HCT116 (cell line): ENCODE results near the gene ATAD1. TPM values are rescaled to one million over a fixed set of nuclear protein-coding genes. Genes with fewer than 3 reads are reported as not detected.

Experiments
- ATAC-seq: fragments of 200-7000 bp; cut with Tn5 transposase; 2 replicates; pipeline ENCODE4 v1.9.1; 2020; ENCODE audit warnings: mild to moderate bottlenecking, moderate library complexity
- BruUV-seq: library from RNA; stranded (reverse); fragments of 400-500 nt; replicated peaks from 2 replicates; lab custom pipeline; 2021; lab: Mats Ljungman, UMichigan
- CTCF ChIA-PET: fragments of 300-600 bp; sonication (Branson Sonifier 250); formaldehyde crosslinking; loops from one replicate; lab custom pipeline; 2021; ENCODE audit warnings: antibody characterized with exemption; lab: Charles Lee
- POLR2A ChIA-PET: fragments of 300-600, 350-600 bp; sonication (Branson Sonifier 250); formaldehyde crosslinking; loops from one replicate; lab custom pipeline; 2021; ENCODE audit warnings: antibody characterized with exemption; lab: Charles Lee
- RAD21 ChIA-PET, 2 experiments: fragments of 300-600 bp; sonication (Branson Sonifier 250); formaldehyde crosslinking; loops; one replicate each; lab custom pipeline; 2023; ENCODE audit warnings: low total read pairs in 2 of 2; ENCODE audit not compliant: uncharacterized antibody in 2 of 2, unreplicated experiment in 2 of 2, low non-redundant PET in 1 of 2; lab: Charles Lee
- DNase-seq: peaks from one replicate; pipeline ENCODE4 v3.0.0-alpha.2; 2010; ENCODE audit warnings: low read depth, low spot score
- H2AFZ ChIP-seq: fragments of 200-600 bp; shearing (Covaris generic), sonication (generic); 2 replicates; pipeline ENCODE4 v1.6.1; 2017; ENCODE audit warnings: low read depth, mixed run types, mixed read lengths, antibody characterized with exemption, low read length; ENCODE audit not compliant: poor library complexity, severe bottlenecking
- H3K27ac ChIP-seq: 2 replicates; pipeline ENCODE4 v1.5.1; 2012; ENCODE audit warnings: low read depth, low read length
- H3K27me3 ChIP-seq: fragments of 200-600 bp; sonication (generic); 2 replicates; pipeline ENCODE4 v1.6.1; 2016; ENCODE audit warnings: mixed run types, low read length, mixed read lengths; ENCODE audit not compliant: insufficient read depth
- H3K36me3 ChIP-seq, 2 experiments: fragments of 200-500 bp in 1 of 2; fragments of 200-600 bp in 1 of 2; sonication (Bioruptor generic) in 1 of 2; sonication (generic) in 1 of 2; 2 replicates each; pipeline versions ENCODE4 v1.5.1 to v1.6.1; 2014 to 2016; ENCODE audit warnings: low read length in 2 of 2, inconsistent platforms in 1 of 2, mixed read lengths in 1 of 2, mixed run types in 1 of 2; ENCODE audit not compliant: insufficient read depth in 2 of 2, control insufficient read depth in 1 of 2
- H3K4me1 ChIP-seq, 2 experiments: fragments of 200-600 bp in 1 of 2; sonication (generic) in 1 of 2; 2 replicates each; pipeline versions ENCODE4 v1.5.1 to v1.6.1; 2012 to 2017; ENCODE audit warnings: low read length in 2 of 2, inconsistent platforms in 1 of 2, mild to moderate bottlenecking in 1 of 2, mixed read lengths in 1 of 2, mixed run types in 1 of 2, moderate library complexity in 1 of 2; ENCODE audit not compliant: insufficient read depth in 2 of 2, control insufficient read depth in 1 of 2
- H3K4me2 ChIP-seq: fragments of 200-600 bp; sonication (generic); 2 replicates; pipeline ENCODE4 v1.6.1; 2017; ENCODE audit warnings: mixed run types, low read length, mixed read lengths
- H3K4me3 ChIP-seq, 2 experiments: fragments of 200-600 bp in 1 of 2; sonication (generic) in 1 of 2; replicated peaks in 1 of 2; 2 replicates each; pipeline ENCODE4 v1.5.1; 2011 to 2016; ENCODE audit warnings: low read length in 2 of 2, control low read depth in 1 of 2, low read depth in 1 of 2, mild to moderate bottlenecking in 1 of 2, mixed read lengths in 1 of 2, mixed run types in 1 of 2
- H3K79me2 ChIP-seq: fragments of 200-600 bp; sonication (generic); 2 replicates; pipeline ENCODE4 v1.6.1; 2017; ENCODE audit warnings: mild to moderate bottlenecking, mixed run types, low read length, moderate library complexity, mixed read lengths; ENCODE audit not compliant: insufficient read depth
- H3K9ac ChIP-seq: fragments of 200-600 bp; sonication (generic); 2 replicates; pipeline ENCODE4 v1.6.1; 2016; ENCODE audit warnings: low read length, mixed read lengths
- H3K9me2 ChIP-seq: fragments of 200-600 bp; sonication (generic), shearing (Covaris generic); 2 replicates; pipeline ENCODE4 v1.6.1; 2017; ENCODE audit warnings: mixed run types, mild to moderate bottlenecking, moderate library complexity; ENCODE audit not compliant: insufficient read depth
- H3K9me3 ChIP-seq, 2 experiments: fragments of 200-500 bp in 1 of 2; fragments of 200-600 bp in 1 of 2; sonication (Bioruptor generic) in 1 of 2; sonication (generic) in 1 of 2; 2 replicates each; pipeline ENCODE4 v1.6.1; 2014 to 2017; ENCODE audit warnings: low read length in 2 of 2, mixed read lengths in 2 of 2, inconsistent platforms in 1 of 2, low read depth in 1 of 2, mild to moderate bottlenecking in 1 of 2, mixed run types in 1 of 2, moderate library complexity in 1 of 2; ENCODE audit not compliant: control insufficient read depth in 1 of 2, insufficient read depth in 1 of 2
- H4K20me1 ChIP-seq: fragments of 200-600 bp; sonication (generic), shearing (Covaris generic); 2 replicates; pipeline ENCODE4 v1.6.1; 2017; ENCODE audit warnings: mixed run types, mild to moderate bottlenecking, moderate library complexity; ENCODE audit not compliant: insufficient read depth
- CBX3 ChIP-seq: IDR thresholded peaks from 2 replicates; pipeline ENCODE4 v1.6.1; 2012; ENCODE audit warnings: low read depth
- CEBPB ChIP-seq: IDR thresholded peaks from 2 replicates; pipeline ENCODE4 v1.6.1; 2012; ENCODE audit warnings: low read depth
- EGR1 ChIP-seq: IDR thresholded peaks from 2 replicates; pipeline ENCODE4 v1.6.1; 2012; ENCODE audit warnings: low read depth
- ELF1 ChIP-seq: IDR thresholded peaks from 2 replicates; pipeline ENCODE4 v1.6.1; 2012; ENCODE audit warnings: low read depth, borderline replicate concordance
- EZH2 ChIP-seq: fragments of 200-600 bp; sonication (generic); IDR thresholded peaks from 2 replicates; pipeline ENCODE4 v1.6.1; 2017; ENCODE audit warnings: antibody characterized with exemption, mixed run types
- EZH2phosphoT487 ChIP-seq: fragments of 200-600 bp; IDR thresholded peaks from 2 replicates; pipeline ENCODE4 v1.6.1; 2018; ENCODE audit warnings: antibody characterized with exemption, borderline replicate concordance
- JUND ChIP-seq: IDR thresholded peaks from 2 replicates; pipeline ENCODE4 v1.6.1; 2012
- SP1 ChIP-seq: IDR thresholded peaks from 2 replicates; pipeline ENCODE4 v1.6.1; 2012; ENCODE audit warnings: low read depth
- SRF ChIP-seq: IDR thresholded peaks from 2 replicates; pipeline ENCODE4 v1.6.1; 2012; ENCODE audit warnings: low read depth
- TCF7L2 ChIP-seq: IDR thresholded peaks from 2 replicates; pipeline ENCODE4 v1.7.0; 2011; ENCODE audit warnings: borderline replicate concordance, inconsistent platforms; ENCODE audit not compliant: insufficient read depth, insufficient read length; ENCODE audit errors: extremely low read depth
- YY1 ChIP-seq: IDR thresholded peaks from 2 replicates; pipeline ENCODE4 v1.6.1; 2011; ENCODE audit warnings: low read length, low read depth, moderate library complexity, mild to moderate bottlenecking; ENCODE audit not compliant: insufficient replicate concordance; ENCODE audit errors: extremely low read depth
- ZBTB33 ChIP-seq: IDR thresholded peaks from 2 replicates; pipeline ENCODE4 v1.6.1; 2011; ENCODE audit warnings: mild to moderate bottlenecking, low read length, moderate library complexity; ENCODE audit not compliant: insufficient replicate concordance; ENCODE audit errors: extremely low read depth
- intact Hi-C: fragments of 100-400 bp; cut with micrococcal nuclease; formaldehyde crosslinking; loops from 2 replicates; pipeline ENCODE4 v1.10.0; 2022
- total RNA-seq: library from RNA; stranded (reverse); gene quantifications from one replicate; pipeline ENCODE4 v1.2.1, GENCODE V29; 2021; ENCODE audit not compliant: unreplicated experiment
- TF ChIP-seq, protein P1 (sequence below): IDR thresholded peaks from 2 replicates; pipeline ENCODE4 v1.6.1; 2012

ATAD1 gene
- total RNA-seq, 1 experiment from 2014 or later: 66.4 TPM

DNA sequence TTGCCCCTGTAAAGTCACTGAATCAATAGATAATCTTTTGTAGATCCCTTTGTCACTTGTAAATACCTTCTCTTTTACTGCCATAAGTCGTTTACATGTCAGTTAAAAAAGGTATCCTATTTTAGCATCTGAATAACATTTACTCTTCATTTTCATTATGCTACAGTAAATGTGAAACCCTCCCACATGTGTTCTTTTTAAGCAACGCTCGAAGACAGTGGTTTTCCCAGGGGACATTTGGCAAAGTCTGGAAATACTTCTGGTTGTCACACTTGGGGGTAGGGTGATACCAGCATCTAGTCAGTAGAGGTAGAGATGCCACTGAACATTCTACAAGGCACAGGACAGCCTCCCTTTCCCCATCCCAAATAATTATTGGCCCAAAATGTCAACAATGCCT, 23.7 kb downstream of the ATAD1 start:
- no peak overlapping the region for H3K4me3 ChIP-seq
- no peak for DNase-seq
- ChIA-PET CTCF (interaction anchor here (1.4 kb wide), 1 partner anchor 23 kb away, joined by 3 read pairs; the partner anchor contains the start of gene ATAD1), POLR2A (no interaction called here), RAD21 (no interaction called here)
- H3K4me2 ChIP-seq: no peak overlapping the region
- TF ChIP-seq CBX3 (no peak), TCF7L2 (no peak), ZBTB33 (no peak), YY1 (no peak), SRF (no peak), JUND (no peak), EGR1 (no peak), ELF1 (no peak), EZH2 (no peak), EZH2phosphoT487 (no peak), SP1 (no peak), CEBPB (no peak)
- TF ChIP-seq, protein P1, sequence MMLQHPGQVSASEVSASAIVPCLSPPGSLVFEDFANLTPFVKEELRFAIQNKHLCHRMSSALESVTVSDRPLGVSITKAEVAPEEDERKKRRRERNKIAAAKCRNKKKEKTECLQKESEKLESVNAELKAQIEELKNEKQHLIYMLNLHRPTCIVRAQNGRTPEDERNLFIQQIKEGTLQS: no peak
- H3K27me3 ChIP-seq: no peaks in the 10 kb centered on the region
- no peak overlapping the region for H2AFZ ChIP-seq
- no peak overlapping the region for H3K27ac ChIP-seq
- H4K20me1 ChIP-seq: peaks cover 7% of the 10 kb centered on the region; the same call in 1 of the 2 replicates
- no peaks in the 10 kb centered on the region for H3K4me1 ChIP-seq
- ATAC-seq: no peak
- no peaks in the 10 kb centered on the region for H3K9me3 ChIP-seq
- peaks cover 77% of the 10 kb centered on the region for H3K79me2 ChIP-seq
- no peaks in the 10 kb centered on the region for H3K9me2 ChIP-seq
- intact Hi-C loops: no loop called here
- H3K9ac ChIP-seq: no peak overlapping the region
- peaks cover 12 to 29% of the 10 kb centered on the region in 2 experiments; a peak in 2 of 4 replicates for H3K36me3 ChIP-seq
- BruUV-seq: no TSS peak
